B cell (primary cell): ENCODE data around the gene CKAP2L. TPM values are rescaled to one million over a fixed set of nuclear protein-coding genes. Genes with fewer than 3 reads are reported as not detected.

Source experiments
- ATAC-seq: fragments of 200-7000 bp; cut with Tn5 transposase; one replicate; pipeline ENCODE4 v1.10.0; 2021; ENCODE audit warnings: low read depth, mild to moderate bottlenecking, moderate number of reproducible peaks, moderate library complexity
- CTCF ChIA-PET: fragments of 350-600 bp; sonication (Branson Sonifier 250); formaldehyde crosslinking; loops from one replicate; lab custom pipeline; 2021; ENCODE audit warnings: antibody characterized with exemption, inconsistent platforms; lab: Charles Lee
- POLR2A ChIA-PET: fragments of 350-600 bp; sonication (Branson Sonifier 250); formaldehyde crosslinking; loops from one replicate; lab custom pipeline; 2021; ENCODE audit warnings: antibody characterized with exemption; lab: Charles Lee
- DNase-seq: peaks from one replicate; pipeline ENCODE4 v3.0.0; 2013
- H2AFZ ChIP-seq: 2 replicates; pipeline ENCODE4 v1.6.1; 2012; ENCODE audit warnings: mild to moderate bottlenecking, low read depth, low read length; ENCODE audit not compliant: insufficient read depth, poor library complexity, severe bottlenecking
- H3K27ac ChIP-seq, 2 donors: 1 replicate in 1 of 2; 2 replicates in 1 of 2; pipeline ENCODE4 v1.5.1; 2012 to 2013; ENCODE audit warnings: low read length in 2 of 2, mild to moderate bottlenecking in 2 of 2, moderate library complexity in 1 of 2
- H3K27me3 ChIP-seq, 4 experiments: fragments of 200-600 bp in 1 of 4; sonication (generic) in 1 of 4; replicated peaks in 1 of 4; 1 replicate in 2 of 4; 2 replicates in 2 of 4; pipeline versions ENCODE4 v1.6.1 to v1.7.0; 2013 to 2016; ENCODE audit warnings: low read length in 3 of 4, mild to moderate bottlenecking in 2 of 4, mixed read lengths in 1 of 4, moderate library complexity in 1 of 4; ENCODE audit not compliant: insufficient read depth in 4 of 4, control insufficient read depth in 3 of 4; ENCODE audit errors: control extremely low read depth in 1 of 4
- H3K36me3 ChIP-seq, 2 experiments: replicated peaks in 1 of 2; 1 replicate in 1 of 2; 2 replicates in 1 of 2; pipeline versions ENCODE4 v1.6.1 to v1.7.1; 2013; ENCODE audit warnings: low read length in 1 of 2; ENCODE audit not compliant: insufficient read depth in 2 of 2, control insufficient read depth in 1 of 2; ENCODE audit errors: control extremely low read depth in 1 of 2, extremely low read depth in 1 of 2
- H3K4me1 ChIP-seq, 2 donors: fragments of 200-600 bp in 1 of 2; sonication (generic) in 1 of 2; 1 replicate in 1 of 2; 2 replicates in 1 of 2; pipeline versions ENCODE4 v1.5.1 to v1.6.1; 2013 to 2017; ENCODE audit warnings: low read length in 2 of 2; ENCODE audit not compliant: control insufficient read depth in 2 of 2, insufficient read depth in 2 of 2
- H3K4me2 ChIP-seq: replicated peaks from 2 replicates; pipeline ENCODE3; 2012; ENCODE audit warnings: mild to moderate bottlenecking, low read depth, low read length; ENCODE audit not compliant: poor library complexity, severe bottlenecking
- H3K4me3 ChIP-seq, 5 experiments: fragments of 200-600 bp in 1 of 5; sonication (generic) in 1 of 5; 1 replicate in 3 of 5; 2 replicates in 2 of 5; pipeline versions ENCODE4 v1.5.1 to v1.7.0; 2011 to 2016; ENCODE audit warnings: low read length in 4 of 5, mild to moderate bottlenecking in 4 of 5, low read depth in 2 of 5, control low read depth in 1 of 5, moderate library complexity in 1 of 5; ENCODE audit not compliant: insufficient read depth in 1 of 5; ENCODE audit errors: control extremely low read depth in 1 of 5, extremely low read depth in 1 of 5
- H3K79me2 ChIP-seq: fragments of 200-600 bp; sonication (generic); one replicate; pipeline ENCODE4 v1.6.0; 2016; ENCODE audit warnings: low read length; ENCODE audit not compliant: control insufficient read depth, insufficient read depth
- H3K9ac ChIP-seq: fragments of 200-600 bp; sonication (generic); 2 replicates; pipeline ENCODE4 v1.6.1; 2017; ENCODE audit warnings: mild to moderate bottlenecking, low read length, moderate library complexity
- H3K9me3 ChIP-seq, 3 donors: one replicate each; pipeline versions ENCODE4 v1.6.1 to v1.7.1; 2013; ENCODE audit warnings: low read length in 2 of 3; ENCODE audit not compliant: control insufficient read depth in 2 of 3, insufficient read depth in 1 of 3; ENCODE audit errors: control extremely low read depth in 1 of 3
- H4K20me1 ChIP-seq: 2 replicates; pipeline ENCODE4 v1.6.0; 2012; ENCODE audit warnings: mild to moderate bottlenecking, low read length; ENCODE audit not compliant: insufficient read depth, control insufficient read depth, poor library complexity, severe bottlenecking
- H3K27ac Mint-ChIP-seq: one replicate; pipeline ENCODE4 v1.8.0; 2021; ENCODE audit warnings: mixed read lengths
- H3K27me3 Mint-ChIP-seq: one replicate; pipeline ENCODE4 v1.8.0; 2021; ENCODE audit warnings: mixed read lengths
- H3K4me1 Mint-ChIP-seq: one replicate; pipeline ENCODE4 v1.8.0; 2021; ENCODE audit warnings: mixed read lengths
- H3K4me3 Mint-ChIP-seq: one replicate; pipeline ENCODE4 v1.8.0; 2021; ENCODE audit warnings: mixed read lengths
- H3K9me3 Mint-ChIP-seq: one replicate; pipeline ENCODE4 v1.8.0; 2022; ENCODE audit warnings: mixed read lengths; ENCODE audit not compliant: insufficient read depth
- EZH2 ChIP-seq: IDR thresholded peaks from 2 replicates; pipeline ENCODE4 v1.6.1; 2012; ENCODE audit warnings: borderline replicate concordance, low read depth, mild to moderate bottlenecking, moderate library complexity, low read length; ENCODE audit not compliant: insufficient read depth, poor library complexity, severe bottlenecking
- WGBS: methylation state at CpG from one replicate; pipeline ENCODE4 v1.1.5; 2013; ENCODE audit warnings: missing lambda C conversion rate; ENCODE audit not compliant: insufficient coverage; 5-methylcytosine and 5-hydroxymethylcytosine counted together
- intact Hi-C: fragments of 100-400 bp; cut with micrococcal nuclease; formaldehyde crosslinking; loops from one replicate; pipeline ENCODE4 v1.10.0; 2022
- polyA plus RNA-seq: library from polyadenylated mRNA; depleted of rRNA; stranded (reverse); fragments of >200 nt; gene quantifications from 2 replicates; pipeline ENCODE4 v1.2.3, GENCODE V29; 2012
- total RNA-seq, 2 donors: library from RNA; stranded (reverse); fragments of 120-200 nt in 1 of 2; gene quantifications; 1 replicate in 1 of 2; 2 replicates in 1 of 2; pipeline versions ENCODE4 v1.2.3 to v1.2.4, GENCODE V29; 2013 to 2022
- TF ChIP-seq, protein P1 (sequence below): fragments of 200-600 bp; IDR thresholded peaks from one replicate; pipeline ENCODE4 v1.8.0; 2022; ENCODE audit warnings: antibody characterized with exemption, mild to moderate bottlenecking

CKAP2L gene
- total and polyA plus RNA-seq, 2 donors (not counting 1 experiment from before 2014, with no cell fraction given) = 0.01 to 0.25 TPM

GRCh38 chr2:112811276-112811831 lies 46.9 kb upstream of the CKAP2L start:
- H3K9ac ChIP-seq = no peak overlapping the region
- H3K27ac ChIP-seq = no peak overlapping the region
- H3K4me1 ChIP-seq = peaks cover 11 to 14% of the 10 kb centered on the region in 2 donors
- ChIA-PET CTCF (no interaction called here), POLR2A (no interaction called here)
- Mint-ChIP-seq H3K27me3 (no peaks in the 10 kb centered on the region), H3K9me3 (peaks cover 6% of the 10 kb centered on the region), H3K4me3 (no peak overlapping the region), H3K27ac (peak overlapping the region; percentile 50), H3K4me1 (peaks cover 19% of the 10 kb centered on the region)
- DNase-seq = no peak
- ATAC-seq = no peak
- H4K20me1 ChIP-seq = no peaks in the 10 kb centered on the region
- peak overlapping the region; percentile 2 for H3K4me2 ChIP-seq
- H3K36me3 ChIP-seq = no peaks in the 10 kb centered on the region
- no peaks in the 10 kb centered on the region for H3K79me2 ChIP-seq
- no peak overlapping the region for H3K4me3 ChIP-seq
- H2AFZ ChIP-seq = peak overlapping the region; percentile 50
- peaks cover 0 to 4% (median 2%) of the 10 kb centered on the region in 3 donors for H3K9me3 ChIP-seq
- TF ChIP-seq EZH2 = no peak
- TF ChIP-seq, protein P1, sequence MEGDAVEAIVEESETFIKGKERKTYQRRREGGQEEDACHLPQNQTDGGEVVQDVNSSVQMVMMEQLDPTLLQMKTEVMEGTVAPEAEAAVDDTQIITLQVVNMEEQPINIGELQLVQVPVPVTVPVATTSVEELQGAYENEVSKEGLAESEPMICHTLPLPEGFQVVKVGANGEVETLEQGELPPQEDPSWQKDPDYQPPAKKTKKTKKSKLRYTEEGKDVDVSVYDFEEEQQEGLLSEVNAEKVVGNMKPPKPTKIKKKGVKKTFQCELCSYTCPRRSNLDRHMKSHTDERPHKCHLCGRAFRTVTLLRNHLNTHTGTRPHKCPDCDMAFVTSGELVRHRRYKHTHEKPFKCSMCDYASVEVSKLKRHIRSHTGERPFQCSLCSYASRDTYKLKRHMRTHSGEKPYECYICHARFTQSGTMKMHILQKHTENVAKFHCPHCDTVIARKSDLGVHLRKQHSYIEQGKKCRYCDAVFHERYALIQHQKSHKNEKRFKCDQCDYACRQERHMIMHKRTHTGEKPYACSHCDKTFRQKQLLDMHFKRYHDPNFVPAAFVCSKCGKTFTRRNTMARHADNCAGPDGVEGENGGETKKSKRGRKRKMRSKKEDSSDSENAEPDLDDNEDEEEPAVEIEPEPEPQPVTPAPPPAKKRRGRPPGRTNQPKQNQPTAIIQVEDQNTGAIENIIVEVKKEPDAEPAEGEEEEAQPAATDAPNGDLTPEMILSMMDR = no peak
- intact Hi-C loops = no loop called here
- no peaks in the 10 kb centered on the region for H3K27me3 ChIP-seq
- WGBS = 87% methylated on average over 3 of the region's 3 CpGs

GRCh38 chr2:112809112-112809511 lies 44.7 kb upstream of the CKAP2L start:
- H3K4me3 Mint-ChIP-seq = no peak overlapping the region

More at GRCh38 chr2:112809112-112809511, 44.7 kb upstream of the CKAP2L start:
- no peak overlapping the region for H3K4me2 ChIP-seq
- intact Hi-C loops = no loop called here
- H3K9ac ChIP-seq = no peak overlapping the region
- Mint-ChIP-seq H3K9me3 (peaks cover 6% of the 10 kb centered on the region), H3K27ac (no peak overlapping the region), H3K27me3 (no peaks in the 10 kb centered on the region), H3K4me1 (peaks cover 23% of the 10 kb centered on the region)
- H3K4me1 ChIP-seq = peaks cover 11 to 17% of the 10 kb centered on the region in 2 donors
- H3K27ac ChIP-seq = no peak overlapping the region
- ATAC-seq (no peak), DNase-seq (no peak)
- ChIA-PET CTCF (no interaction called here), POLR2A (no interaction called here)
- no peaks in the 10 kb centered on the region for H3K36me3 ChIP-seq
- TF ChIP-seq, protein P1 = no peak
- TF ChIP-seq EZH2 = no peak
- no peaks in the 10 kb centered on the region for H3K27me3 ChIP-seq
- H3K9me3 ChIP-seq = peaks cover 0 to 4% (median 2%) of the 10 kb centered on the region in 3 donors
- H2AFZ ChIP-seq = no peak overlapping the region
- H3K79me2 ChIP-seq = no peaks in the 10 kb centered on the region
- no peak overlapping the region for H3K4me3 ChIP-seq
- no peaks in the 10 kb centered on the region for H4K20me1 ChIP-seq
